ENCODE results near the gene ENC1. TPM values are rescaled to one million over a fixed set of nuclear protein-coding genes. Genes with fewer than 3 reads are reported as not detected.

The ENC1 gene
- total and polyA plus RNA-seq, 11 donors = 1.4 to 11.0 (median 5.1) TPM

GRCh38 chr5:74619308-74619707 is 21.2 kb downstream of the ENC1 start:
- Histone ChIP-seq H3K4me1 (no peaks in the 10 kb centered on the region), H3K36me3 (no peaks in the 10 kb centered on the region), H3K9me3 (no peaks in the 10 kb centered on the region), H3K27me3 (peaks cover 0 to 4% (median 0%) of the 10 kb centered on the region in 9 donors), H3K27ac (no peak overlapping the region), H3K4me3 (no peak overlapping the region)
- intact Hi-C loops (cut with DNase I) = no loop called here
- WGBS, 4 donors = 48 to 67% (median 55%) methylated on average over 1 of the region's 1 CpG
- no peak for ATAC-seq
- no peak for DNase-seq
- TF ChIP-seq POLR2A (IDR thresholded peaks at IDR 0.05) = no peak
- no peak for TF ChIP-seq CTCF (IDR thresholded peaks at IDR 0.05)

GRCh38 chr5:74618106-74618505 is 22.4 kb downstream of the ENC1 start:
- no peaks in the 10 kb centered on the region for H3K4me1 ChIP-seq
- H3K9me3 ChIP-seq = no peaks in the 10 kb centered on the region
- DNase-seq (no peak), ATAC-seq (no peak)
- WGBS, 4 donors = 93 to 98% (median 96%) methylated on average over 5 of the region's 5 CpGs
- H3K27ac ChIP-seq = no peak overlapping the region
- peaks cover 0 to 4% (median 0%) of the 10 kb centered on the region in 9 donors for H3K27me3 ChIP-seq
- H3K4me3 ChIP-seq = no peak overlapping the region
- intact Hi-C loops (cut with DNase I) = no loop called here
- TF ChIP-seq CTCF (IDR thresholded peaks at IDR 0.05) = no peak
- no peak for TF ChIP-seq POLR2A (IDR thresholded peaks at IDR 0.05)
- no peaks in the 10 kb centered on the region for H3K36me3 ChIP-seq

GRCh38 chr5:74617202-74617601 is 23.3 kb downstream of the ENC1 start:
- no peaks in the 10 kb centered on the region for H3K4me1 ChIP-seq
- no peak for TF ChIP-seq POLR2A (IDR thresholded peaks at IDR 0.05)
- no peak for TF ChIP-seq CTCF (IDR thresholded peaks at IDR 0.05)
- WGBS, 4 donors = 77 to 85% (median 82%) methylated on average over 3 of the region's 3 CpGs
- ATAC-seq (no peak), DNase-seq (no peak)
- H3K27ac ChIP-seq = no peak overlapping the region
- intact Hi-C loops (cut with DNase I) = no loop called here
- H3K27me3 ChIP-seq = peaks cover 0 to 4% (median 0%) of the 10 kb centered on the region in 9 donors
- no peak overlapping the region for H3K4me3 ChIP-seq
- no peaks in the 10 kb centered on the region for H3K9me3 ChIP-seq
- no peaks in the 10 kb centered on the region for H3K36me3 ChIP-seq

- Histone ChIP-seq H3K27ac (no peak overlapping the region), H3K27me3 (peaks cover 0 to 4% (median 0%) of the 10 kb centered on the region in 9 donors), H3K4me1 (no peaks in the 10 kb centered on the region), H3K36me3 (no peaks in the 10 kb centered on the region), H3K9me3 (no peaks in the 10 kb centered on the region), H3K4me3 (no peak overlapping the region)
- peak in 1 of 4 donors; percentile 46 for ATAC-seq
- 65 to 76% (median 66%) methylated on average over 23 of the region's 23 CpGs for WGBS, 4 donors
- intact Hi-C loops (cut with DNase I) = no loop called here
- no peak for DNase-seq
- TF ChIP-seq CTCF (IDR thresholded peaks at IDR 0.05) = no peak
- no peak for TF ChIP-seq POLR2A (IDR thresholded peaks at IDR 0.05)
Measured at GRCh38 chr5:74616236-74617146, 24.0 kb downstream of the ENC1 start.

All from heart left ventricle (tissue), 16 donors.